Activated B cell treated with CpG ODN at 0.5 μM for 24 hours (primary cell): ENCODE data around the gene BCKDHA. TPM values are rescaled to one million over a fixed set of nuclear protein-coding genes. Genes with fewer than 3 reads are reported as not detected.

Experiments used
- ATAC-seq: fragments of 200-7000 bp; cut with Tn5 transposase; one replicate; pipeline ENCODE4 v1.10.0; 2021; ENCODE audit warnings: low read depth, mild to moderate bottlenecking, moderate library complexity
- CTCF ChIA-PET: fragments of 350-600 bp; sonication (Branson Sonifier 250); formaldehyde crosslinking; loops from one replicate; lab custom pipeline; 2021; ENCODE audit warnings: antibody characterized with exemption; lab: Charles Lee
- POLR2A ChIA-PET: fragments of 350-600 bp; sonication (Branson Sonifier 250); formaldehyde crosslinking; loops from one replicate; lab custom pipeline; 2021; ENCODE audit warnings: antibody characterized with exemption; lab: Charles Lee
- DNase-seq: peaks from one replicate; pipeline ENCODE4 v3.0.0; 2022
- H3K27ac Mint-ChIP-seq: one replicate; pipeline ENCODE4 v1.8.0; 2020; ENCODE audit warnings: mixed read lengths
- H3K27me3 Mint-ChIP-seq: one replicate; pipeline ENCODE4 v1.8.0; 2021; ENCODE audit warnings: mixed read lengths
- H3K36me3 Mint-ChIP-seq: one replicate; pipeline ENCODE4 v1.8.0; 2021; ENCODE audit warnings: low read depth, mixed read lengths
- H3K4me1 Mint-ChIP-seq: one replicate; pipeline ENCODE4 v1.8.0; 2021; ENCODE audit warnings: mixed read lengths
- H3K4me3 Mint-ChIP-seq: one replicate; pipeline ENCODE4 v1.8.0; 2020; ENCODE audit warnings: mild to moderate bottlenecking, mixed read lengths
- H3K9me3 Mint-ChIP-seq: one replicate; pipeline ENCODE4 v1.8.0; 2020; ENCODE audit warnings: mixed read lengths
- CTCF ChIP-seq: fragments of 200-600 bp; IDR thresholded peaks from one replicate; pipeline ENCODE4 v1.8.0; 2022; ENCODE audit warnings: antibody characterized with exemption, mild to moderate bottlenecking
- intact Hi-C: fragments of 100-400 bp; cut with micrococcal nuclease; formaldehyde crosslinking; loops from one replicate; pipeline ENCODE4 v1.15.1; 2024
- total RNA-seq: library from RNA; stranded (reverse); gene quantifications from 2 replicates; pipeline ENCODE4 v1.2.3, GENCODE V29; 2022

BCKDHA gene
- total RNA-seq, 1 donor from 2014 or later: 22.2 TPM

GRCh38 chr19:41355802-41356201, 41.8 kb upstream of the BCKDHA start:
- CTCF ChIA-PET: interaction anchor here (1.0 to 5.4 kb wide), 4 partner anchors 9 to 93 kb away, joined by 3 to 38 read pairs (median 4); partner anchors contain the start of gene B9D2
- DNase-seq: no peak
- no peaks in the 10 kb centered on the region for H3K27me3 Mint-ChIP-seq
- H3K36me3 Mint-ChIP-seq: peaks cover 14% of the 10 kb centered on the region
- H3K4me3 Mint-ChIP-seq: no peak overlapping the region
- TF ChIP-seq CTCF: no peak
- intact Hi-C loops: no loop called here
- no peak overlapping the region for H3K27ac Mint-ChIP-seq
- POLR2A ChIA-PET: interaction anchor here (0.7 to 6.9 kb wide), 4 partner anchors 8 to 47 kb away, joined by 3 to 119 read pairs (median 12); partner anchors contain the start of gene B9D2
- no peaks in the 10 kb centered on the region for H3K9me3 Mint-ChIP-seq
- no peak for ATAC-seq
- H3K4me1 Mint-ChIP-seq: peaks cover 26% of the 10 kb centered on the region

GRCh38 chr19:41356984-41357739, 40.5 kb upstream of the BCKDHA start:
- peaks cover 17% of the 10 kb centered on the region for H3K4me1 Mint-ChIP-seq
- POLR2A ChIA-PET: interaction anchor here (2.6 to 6.9 kb wide), 2 partner anchors 7 to 31 kb away, joined by 19 to 119 read pairs; partner anchors contain the start of gene B9D2
- CTCF ChIA-PET: no interaction called here
- no peak overlapping the region for H3K4me3 Mint-ChIP-seq
- peaks cover 7% of the 10 kb centered on the region for H3K36me3 Mint-ChIP-seq
- no peak for TF ChIP-seq CTCF
- DNase-seq: no peak
- no peaks in the 10 kb centered on the region for H3K27me3 Mint-ChIP-seq
- no peak for ATAC-seq
- H3K27ac Mint-ChIP-seq: peak overlapping the region; percentile 41
- intact Hi-C loops: no loop called here
- H3K9me3 Mint-ChIP-seq: no peaks in the 10 kb centered on the region

DNA sequence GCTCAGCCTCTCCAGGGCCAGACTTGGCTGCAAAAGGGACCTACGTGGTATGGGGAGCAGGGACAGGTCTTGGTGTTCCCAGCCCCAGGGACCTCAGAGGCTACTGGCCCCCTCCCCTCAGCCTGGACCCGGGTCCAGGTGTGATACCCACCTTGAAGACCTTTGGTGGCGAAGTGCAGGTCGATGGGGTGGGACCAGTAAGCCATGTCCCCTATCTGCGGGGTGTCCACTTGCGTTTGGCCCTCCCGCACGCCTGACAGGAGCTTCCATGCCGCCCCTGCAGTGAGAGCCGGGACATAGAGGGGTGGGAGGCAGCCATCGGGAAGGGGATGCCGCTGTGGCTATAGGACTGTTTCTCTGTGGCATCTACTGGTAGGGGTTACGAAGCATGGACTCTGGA, 39.9 kb upstream of the BCKDHA start:
- intact Hi-C loops: no loop called here
- Mint-ChIP-seq H3K36me3 (peaks cover 5% of the 10 kb centered on the region), H3K4me3 (no peak overlapping the region), H3K9me3 (no peaks in the 10 kb centered on the region), H3K4me1 (peaks cover 20% of the 10 kb centered on the region), H3K27me3 (no peaks in the 10 kb centered on the region), H3K27ac (no peak overlapping the region)
- DNase-seq (no peak), ATAC-seq (no peak)
- no peak for TF ChIP-seq CTCF
- ChIA-PET POLR2A (interaction anchor here (1.5 kb wide), 1 partner anchor 95 kb away, joined by 3 read pairs; no protein-coding TSS in a partner anchor), CTCF (interaction anchor here (1.5 kb wide), 1 partner anchor 80 kb away, joined by 3 read pairs; no protein-coding TSS in a partner anchor)

- CTCF ChIA-PET: no interaction called here
- intact Hi-C loops: no loop called here
- ATAC-seq (no peak), DNase-seq (no peak)
- TF ChIP-seq CTCF: no peak
- H3K9me3 Mint-ChIP-seq: no peaks in the 10 kb centered on the region
- no peaks in the 10 kb centered on the region for H3K27me3 Mint-ChIP-seq
- H3K36me3 Mint-ChIP-seq: peaks cover 10% of the 10 kb centered on the region
- no peak overlapping the region for H3K27ac Mint-ChIP-seq
- H3K4me3 Mint-ChIP-seq: no peak overlapping the region
- POLR2A ChIA-PET: interaction anchor here (0.6 kb wide), 1 partner anchor 892 kb away, joined by 3 read pairs; no protein-coding TSS in a partner anchor
- H3K4me1 Mint-ChIP-seq: peaks cover 35% of the 10 kb centered on the region
Measured at GRCh38 chr19:41359741-41360140, 37.9 kb upstream of the BCKDHA start.
